OCI-M2 (cell line): ENCODE measurements around the gene ITFG1.
"Not testable (repeated sequence)": the region's sequence is repeated elsewhere in the genome, so short reads cannot be mapped to it uniquely, and the experiment has no call there.

Source experiments
- DNase-seq: peaks from one replicate; lab custom pipeline; 2025; ENCODE audit not compliant: unreplicated experiment; lab: John Stamatoyannopoulos, UW

ITFG1 gene

DNA sequence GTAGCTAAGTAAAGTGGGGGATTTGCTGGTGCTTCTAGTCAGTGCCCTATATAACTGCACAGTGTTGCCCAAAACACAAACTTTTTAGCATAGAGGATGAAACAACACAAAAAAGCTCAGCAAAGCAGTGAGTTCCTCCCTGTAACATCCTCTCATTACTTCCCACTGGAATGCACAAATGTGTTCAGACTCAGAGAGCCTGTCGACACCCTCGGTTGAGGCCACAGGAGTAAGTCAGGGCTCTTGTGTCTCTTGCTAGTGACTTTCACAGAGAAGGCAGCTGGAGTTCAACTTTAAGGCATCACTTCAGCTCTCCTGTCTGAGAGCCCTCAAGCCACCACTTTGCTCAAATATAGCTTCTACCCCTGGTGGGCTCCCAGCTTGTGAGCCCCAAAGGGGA lies 209.9 kb downstream of the ITFG1 start:
- DNase-seq, result no peak

DNA sequence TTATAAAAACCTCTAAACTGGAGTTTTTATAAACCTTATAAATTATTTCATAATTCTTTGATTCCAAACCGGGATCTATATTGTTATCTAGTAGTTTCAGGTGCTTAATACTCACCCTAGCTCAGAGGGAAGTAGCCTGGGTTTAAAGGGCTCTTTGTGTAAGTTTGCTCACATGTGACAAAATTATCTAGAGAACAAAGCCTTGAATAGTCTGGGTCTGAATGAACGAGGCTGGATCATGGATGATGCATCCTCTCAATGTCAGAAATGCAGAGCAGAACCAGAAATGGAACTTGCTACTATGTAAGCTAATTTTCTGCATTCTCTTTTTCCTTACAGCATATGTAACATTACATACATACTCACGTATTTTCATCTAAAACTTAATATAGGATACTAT lies 213.2 kb downstream of the ITFG1 start:
- DNase-seq, result no peak

DNA sequence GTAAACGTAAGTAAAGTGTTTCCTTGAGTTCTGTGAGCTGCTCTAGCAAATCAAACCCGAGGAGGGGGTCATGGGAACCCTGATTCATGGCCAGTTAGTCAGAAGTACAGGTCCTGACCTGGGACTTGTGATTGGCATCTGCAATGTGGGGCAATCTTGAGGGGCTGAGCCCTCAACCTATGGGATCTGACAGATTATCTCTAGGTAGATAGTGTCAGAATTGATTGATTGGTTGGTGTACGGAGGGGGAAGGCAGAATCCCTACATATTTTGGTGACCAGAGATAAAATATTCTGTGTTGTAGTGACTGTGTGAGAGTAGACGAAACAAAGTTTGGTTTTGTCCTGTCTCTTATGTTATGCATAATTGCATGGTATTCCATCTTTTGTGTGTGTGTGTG lies 216.7 kb downstream of the ITFG1 start:
- DNase-seq, result no peak

DNA sequence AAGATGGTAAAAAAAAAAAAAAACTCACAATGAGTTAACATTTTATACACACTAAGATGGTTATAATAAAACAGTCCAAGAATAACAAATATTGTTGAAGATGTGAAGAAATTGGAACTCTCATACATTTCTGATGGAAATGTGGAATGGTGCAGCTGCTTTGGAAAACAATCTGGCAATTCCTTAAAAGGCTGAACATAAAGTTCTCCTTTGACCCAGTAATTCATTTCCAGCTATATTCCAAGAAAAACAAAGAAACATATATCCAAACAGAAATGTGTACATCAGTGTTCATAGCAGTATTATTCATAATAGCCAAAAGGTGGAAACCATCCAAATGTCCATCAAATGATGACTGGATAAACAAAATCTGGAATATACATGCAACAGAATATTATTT lies 219.8 kb downstream of the ITFG1 start:
- no peak for DNase-seq

DNA sequence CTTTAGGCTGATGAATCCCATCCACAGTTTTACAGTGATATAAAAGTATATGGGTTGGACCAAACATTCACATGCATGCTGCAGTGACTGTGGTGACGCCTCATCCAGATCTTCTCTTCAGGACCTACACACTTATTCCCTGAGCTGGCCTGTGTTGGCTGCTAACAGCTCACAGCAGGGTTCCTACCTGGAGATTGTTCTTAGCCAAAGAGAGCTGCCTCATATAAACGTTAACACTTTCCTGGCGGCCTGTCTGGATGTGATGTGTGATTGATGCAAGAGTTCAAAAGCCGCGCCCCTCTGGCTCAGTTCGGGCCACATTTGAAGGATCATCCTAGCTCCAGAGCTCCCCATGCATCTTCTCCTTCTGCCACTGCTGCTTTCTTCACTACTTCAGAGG lies 224.1 kb downstream of the ITFG1 start:
- DNase-seq, result no peak

DNA sequence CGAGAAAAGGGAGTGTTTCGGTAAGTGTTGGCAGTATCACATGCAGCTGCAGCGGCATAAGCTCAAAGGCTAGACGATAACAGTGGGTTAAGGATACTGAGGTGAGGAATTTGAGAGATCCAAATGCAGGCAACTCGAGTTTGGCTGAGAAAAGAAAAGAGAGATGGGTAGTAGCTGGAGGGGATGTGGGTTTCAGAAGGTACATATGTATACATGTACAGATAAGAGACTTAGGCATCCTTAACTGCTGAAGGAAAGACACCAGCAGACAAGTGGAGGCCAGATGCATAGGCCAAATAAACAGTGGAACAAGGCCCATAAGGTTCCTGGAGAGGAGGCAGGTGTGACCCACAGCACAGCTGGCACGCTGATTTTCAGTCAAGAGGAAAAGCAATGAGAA lies 230.6 kb downstream of the ITFG1 start:
- DNase-seq, result no peak

DNA sequence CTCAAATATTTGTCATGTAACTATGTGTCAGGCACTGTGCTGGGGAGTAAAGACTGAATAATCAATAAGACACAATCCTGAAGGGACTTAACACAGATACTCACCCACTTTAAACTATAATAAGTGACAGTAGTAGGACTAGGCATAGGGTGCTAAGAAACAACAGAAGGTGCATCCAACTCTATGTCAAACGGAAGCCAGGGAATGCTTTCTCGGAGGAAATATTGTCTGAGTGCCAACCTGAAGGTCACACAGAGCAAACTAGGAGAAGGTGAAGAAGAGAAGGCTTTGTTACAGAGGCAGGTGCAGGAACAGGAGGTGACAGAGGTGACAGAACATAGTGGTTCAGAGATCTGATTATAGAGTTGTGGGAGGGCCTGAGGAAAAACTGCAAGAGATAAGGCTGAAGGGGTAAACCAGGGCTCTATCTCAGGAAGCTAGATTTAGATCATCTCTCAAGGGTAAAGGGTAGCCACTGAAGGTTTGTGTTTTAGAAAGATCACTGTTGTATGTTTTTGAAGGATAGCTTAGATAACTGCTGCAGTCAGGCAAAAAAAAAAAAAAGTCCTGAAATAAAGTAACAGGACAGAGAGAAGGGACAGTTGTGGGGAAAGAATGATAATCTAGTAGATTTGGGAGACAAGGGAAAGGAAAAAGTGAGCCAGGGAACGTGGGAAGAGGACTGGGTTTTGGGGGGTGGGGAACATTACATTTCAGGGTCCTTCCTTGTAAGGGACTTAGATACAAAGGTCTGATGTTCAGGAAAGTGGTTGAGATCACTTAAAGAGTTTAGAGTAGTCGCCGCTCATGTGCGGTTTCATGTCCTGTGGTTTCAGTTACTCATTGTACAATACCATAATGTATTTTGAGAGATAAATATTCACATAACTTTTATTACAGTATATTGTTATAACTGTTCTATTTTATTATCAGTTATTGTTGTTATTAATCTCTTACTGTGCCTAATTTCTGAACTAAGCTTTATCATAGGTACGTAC lies 231.5 kb downstream of the ITFG1 start:
- DNase-seq, result no peak

DNA sequence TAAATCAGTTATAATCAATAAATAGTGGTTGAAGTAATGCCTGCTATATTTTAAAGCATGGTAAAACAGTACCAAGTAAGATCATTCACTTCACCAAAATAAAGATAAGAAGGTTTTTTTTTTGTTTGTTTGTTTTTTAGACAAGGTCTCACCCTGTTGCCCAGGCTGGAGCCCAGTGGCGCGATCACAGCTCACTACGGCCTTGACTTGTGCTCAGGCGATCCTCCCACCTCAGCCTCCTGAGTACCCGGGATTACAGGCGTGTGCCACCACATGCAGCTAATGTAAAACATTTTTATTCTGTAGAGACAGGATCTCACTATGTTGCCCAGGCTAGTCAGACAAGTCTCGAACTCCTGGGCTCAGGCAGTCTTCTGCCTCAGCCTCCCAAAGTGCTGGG lies 232.6 kb downstream of the ITFG1 start:
- DNase-seq, result no peak

DNA sequence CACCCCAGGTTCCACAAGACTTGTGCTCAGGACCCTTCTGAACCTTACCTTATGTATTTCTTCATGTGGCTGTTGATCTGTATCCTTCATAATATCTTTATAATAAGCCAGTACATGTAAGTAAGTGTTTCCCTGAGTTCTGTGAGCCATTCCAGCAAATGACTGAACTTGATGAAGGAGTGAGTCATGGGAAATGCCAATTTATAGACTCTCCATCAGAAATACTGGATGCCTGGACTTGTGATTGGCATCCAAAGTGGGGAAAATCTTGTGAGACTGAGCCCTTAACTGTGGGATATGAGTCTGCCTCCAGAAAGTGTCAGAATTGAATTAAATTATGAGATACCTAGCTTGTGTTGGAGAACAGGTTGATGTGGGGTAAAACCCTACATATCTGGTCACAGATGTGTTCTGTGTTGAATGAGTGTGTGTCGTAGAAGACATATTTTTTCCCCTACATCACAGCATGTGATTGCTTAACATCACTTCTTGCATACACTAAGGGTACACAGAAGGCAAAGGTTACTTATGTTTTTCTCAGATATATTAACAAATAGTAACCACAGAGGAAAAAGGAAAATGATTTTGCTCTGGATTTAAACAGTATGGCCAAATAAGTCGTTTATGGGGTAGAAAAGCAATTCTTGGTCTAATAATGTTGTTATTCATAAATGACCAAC lies 247.0 kb downstream of the ITFG1 start:
- DNase-seq, result no peak

DNA sequence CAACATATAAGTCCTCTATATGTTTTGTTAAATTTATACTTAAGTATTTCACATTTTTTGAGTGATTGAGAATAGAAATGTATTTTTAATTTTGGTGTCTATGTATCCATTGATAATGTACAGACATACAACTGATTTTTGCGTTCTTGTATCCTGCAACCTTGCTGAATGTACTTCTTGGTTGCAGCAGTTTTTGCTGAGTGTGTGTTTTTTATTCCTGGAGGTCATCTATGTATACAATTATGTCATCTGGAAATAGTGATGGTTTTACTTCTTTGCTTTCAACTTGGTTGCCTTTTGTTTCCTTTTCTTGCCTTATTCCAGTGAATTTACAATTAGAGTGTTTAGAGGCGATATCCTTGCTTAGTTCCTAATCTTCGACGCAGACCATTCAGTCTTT lies 249.6 kb downstream of the ITFG1 start:
- no peak for DNase-seq

DNA sequence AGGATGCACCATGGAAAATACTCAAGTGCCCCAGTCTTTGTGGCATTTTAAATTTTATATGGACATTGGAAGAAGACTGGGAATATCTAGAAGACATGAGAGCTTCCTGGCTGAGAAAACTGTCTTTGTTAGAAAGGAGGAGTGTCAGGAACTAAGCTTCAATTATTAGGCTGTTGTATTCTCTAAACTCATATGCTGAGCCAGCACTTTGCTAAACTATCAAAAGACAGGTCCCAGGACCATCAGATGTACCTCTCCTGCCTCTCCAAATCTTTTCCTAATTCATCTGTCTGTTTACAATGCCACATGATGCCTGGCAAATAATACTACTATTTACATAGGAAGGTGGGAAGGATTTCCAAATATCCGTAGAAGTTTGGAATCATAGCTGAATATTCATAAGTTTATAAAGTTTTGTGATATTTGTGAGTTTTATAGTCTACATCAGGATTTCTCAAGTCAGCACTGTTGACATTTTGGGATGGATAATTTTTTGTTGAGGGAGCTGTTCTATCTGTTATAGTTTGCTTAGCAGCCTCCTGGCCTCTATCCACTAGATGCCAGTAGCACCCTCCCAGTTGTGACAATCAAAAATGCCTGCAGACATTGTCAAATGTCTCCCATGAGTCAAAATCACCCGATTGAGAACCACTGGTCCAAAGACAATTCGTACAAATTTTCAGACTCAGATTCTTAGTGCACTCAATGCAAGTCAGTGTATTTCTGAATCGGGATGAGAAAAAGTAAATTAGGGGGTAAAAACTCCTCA lies 255.9 kb downstream of the ITFG1 start:
- no peak for DNase-seq

DNA sequence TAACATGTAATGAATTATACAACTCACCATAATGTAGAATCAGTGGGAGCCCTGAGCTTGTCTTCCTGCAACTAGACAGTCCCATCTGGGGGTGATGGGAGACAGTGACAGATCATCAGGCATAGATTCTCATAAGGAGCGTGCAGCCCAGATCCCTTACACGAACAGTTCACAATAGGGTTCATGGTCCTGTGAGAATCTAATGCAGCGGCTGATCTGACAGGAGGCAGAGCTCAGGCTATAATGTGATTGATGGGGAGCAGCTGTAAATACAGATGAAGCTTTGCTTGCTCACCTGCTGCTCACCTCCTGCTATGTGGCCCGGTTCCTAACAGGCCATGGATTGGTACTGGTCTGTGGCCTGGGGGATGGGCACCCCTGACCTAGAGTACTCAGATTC lies 257.4 kb downstream of the ITFG1 start:
- DNase-seq, result not testable (repeated sequence)

DNA sequence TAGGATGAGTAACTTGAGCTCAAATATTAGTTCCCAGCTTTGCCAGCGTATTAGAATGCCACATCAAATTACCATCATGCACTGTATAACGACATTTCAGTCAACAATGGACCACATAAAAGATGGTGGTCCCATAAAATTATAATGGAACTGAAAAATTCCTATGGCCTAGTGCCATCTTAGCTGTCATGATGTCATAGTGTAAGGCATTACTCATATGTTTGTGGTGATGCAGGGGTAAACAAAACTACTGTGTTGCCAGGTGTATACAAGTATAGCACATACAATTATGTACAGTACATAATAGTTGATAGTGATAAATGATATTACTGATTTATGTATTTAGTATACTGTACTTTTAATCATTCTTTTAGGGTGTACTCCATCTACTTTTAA lies 262.7 kb downstream of the ITFG1 start:
- no peak for DNase-seq

DNA sequence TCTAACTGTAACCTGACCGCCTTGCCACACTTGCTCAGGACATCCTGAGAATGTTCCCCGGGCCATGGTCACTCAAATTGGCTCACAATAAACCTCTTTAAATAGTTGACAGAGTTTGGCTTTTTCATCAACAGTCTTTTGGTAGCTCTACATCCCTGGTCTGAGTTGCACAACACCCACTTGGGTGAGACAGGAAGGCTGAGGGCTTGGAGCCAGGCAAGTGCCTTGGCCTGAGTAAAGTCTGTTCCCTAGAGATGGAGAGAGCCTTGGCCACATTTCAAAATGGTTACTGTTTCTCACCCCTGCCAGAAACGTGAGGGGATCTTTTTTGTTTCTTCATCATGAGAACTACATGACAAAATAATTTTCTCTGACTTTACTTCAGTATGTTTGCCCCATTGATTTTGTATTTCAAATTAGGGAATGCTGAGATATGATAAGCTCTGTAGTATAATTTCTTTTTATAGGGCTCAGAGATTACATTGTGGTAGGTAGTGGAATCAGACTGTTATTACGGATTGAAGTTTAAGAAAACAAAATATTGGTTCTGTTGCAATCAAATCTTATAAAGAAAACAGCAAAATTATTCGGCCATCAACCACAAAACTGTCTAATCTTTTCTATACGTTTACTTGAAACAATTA lies 263.2 kb downstream of the ITFG1 start:
- DNase-seq, result no peak

DNA sequence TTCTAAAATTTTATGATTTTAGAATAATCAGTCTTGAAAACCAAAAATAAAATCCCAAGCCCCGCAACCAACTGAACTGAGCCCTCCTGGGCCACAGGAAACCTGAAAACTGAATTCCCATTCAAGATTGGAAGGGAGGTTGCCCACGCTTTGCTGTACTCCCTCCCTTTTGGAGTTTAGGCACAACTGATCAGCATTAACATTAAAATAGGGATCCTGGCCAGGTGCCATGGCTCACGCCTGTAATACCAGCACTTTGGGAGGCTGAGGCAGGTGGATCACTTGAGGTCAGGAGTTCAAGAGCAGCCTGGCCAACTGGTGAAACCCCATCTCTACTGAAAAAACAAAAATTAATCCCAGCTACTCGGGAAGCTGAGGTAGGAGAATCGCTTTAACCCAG lies 264.4 kb downstream of the ITFG1 start:
- no peak for DNase-seq

DNA sequence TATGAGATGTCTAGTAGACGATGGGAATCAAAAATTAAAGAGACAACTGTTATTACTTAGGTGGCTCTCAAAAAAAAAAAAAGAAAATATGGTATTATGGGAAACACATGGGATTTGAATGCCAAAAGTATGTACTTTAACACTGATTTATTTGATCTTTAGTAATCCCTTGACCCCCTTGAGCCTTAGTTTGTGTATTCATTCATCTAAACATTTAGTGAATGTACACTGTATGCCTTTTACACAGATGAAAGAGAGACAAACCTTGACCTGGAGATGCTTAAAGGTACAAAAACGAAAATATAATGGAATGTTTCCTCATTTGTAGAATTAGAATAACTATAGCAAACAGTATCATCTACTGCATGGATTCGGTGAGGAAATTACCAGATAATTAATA lies 278.5 kb downstream of the ITFG1 start:
- DNase-seq, result no peak

DNA sequence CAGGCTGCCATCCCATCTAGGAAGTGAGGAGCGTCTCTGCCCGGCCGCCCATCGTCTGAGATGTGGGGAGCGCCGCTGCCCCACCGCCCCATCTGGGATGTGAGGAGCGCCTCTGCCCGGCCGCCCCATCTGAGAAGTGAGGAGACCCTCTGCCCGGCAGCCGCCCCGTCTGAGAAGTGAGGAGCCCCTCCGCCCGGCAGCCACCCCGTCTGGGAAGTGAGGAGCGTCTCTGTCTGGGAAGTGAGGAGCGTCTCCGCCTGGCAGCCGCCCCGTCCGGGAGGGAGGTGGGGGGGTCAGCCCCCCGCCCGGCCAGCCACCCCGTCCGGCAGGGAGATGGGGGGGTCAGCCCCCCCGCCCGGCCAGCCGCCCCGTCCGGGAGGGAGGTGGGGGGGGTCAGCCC lies 279.8 kb downstream of the ITFG1 start:
- not testable (repeated sequence) for DNase-seq

DNA sequence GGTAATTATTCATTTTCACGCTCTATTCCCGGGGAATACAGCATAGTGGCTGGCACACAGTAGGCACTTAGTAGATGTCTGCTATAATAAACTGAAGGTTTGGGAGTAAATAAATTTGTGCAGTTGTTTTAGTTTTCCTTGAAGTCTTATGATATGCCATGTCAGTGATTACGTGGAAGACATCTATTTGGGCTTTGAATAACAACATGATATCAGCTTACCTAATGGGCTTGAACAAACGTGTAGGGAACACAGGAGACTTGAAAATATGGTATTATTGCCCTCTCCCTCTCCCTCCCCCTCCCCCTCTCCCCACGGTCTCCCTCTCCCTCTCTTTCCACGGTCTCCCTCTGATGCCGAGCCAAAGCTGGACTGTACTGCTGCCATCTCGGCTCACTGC lies 280.8 kb downstream of the ITFG1 start:
- no peak for DNase-seq

DNA sequence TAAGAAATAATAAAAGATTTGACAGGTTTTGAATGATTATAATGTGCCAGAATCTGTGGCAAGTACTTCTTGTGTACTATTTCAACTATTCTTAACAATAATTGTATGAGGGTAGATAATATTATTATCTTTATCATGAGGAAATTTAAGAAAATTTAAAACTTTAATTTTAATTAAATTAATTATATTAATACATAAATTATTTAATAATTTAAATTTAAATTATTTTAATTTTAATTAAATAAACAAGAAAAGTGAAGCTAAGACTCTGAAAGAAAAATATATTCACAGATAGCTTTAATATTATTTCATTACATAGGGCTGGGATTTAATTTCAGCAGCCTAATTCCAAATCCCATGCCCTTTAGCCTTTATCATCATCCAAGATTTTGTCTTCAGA lies 285.7 kb downstream of the ITFG1 start:
- DNase-seq, result no peak

DNA sequence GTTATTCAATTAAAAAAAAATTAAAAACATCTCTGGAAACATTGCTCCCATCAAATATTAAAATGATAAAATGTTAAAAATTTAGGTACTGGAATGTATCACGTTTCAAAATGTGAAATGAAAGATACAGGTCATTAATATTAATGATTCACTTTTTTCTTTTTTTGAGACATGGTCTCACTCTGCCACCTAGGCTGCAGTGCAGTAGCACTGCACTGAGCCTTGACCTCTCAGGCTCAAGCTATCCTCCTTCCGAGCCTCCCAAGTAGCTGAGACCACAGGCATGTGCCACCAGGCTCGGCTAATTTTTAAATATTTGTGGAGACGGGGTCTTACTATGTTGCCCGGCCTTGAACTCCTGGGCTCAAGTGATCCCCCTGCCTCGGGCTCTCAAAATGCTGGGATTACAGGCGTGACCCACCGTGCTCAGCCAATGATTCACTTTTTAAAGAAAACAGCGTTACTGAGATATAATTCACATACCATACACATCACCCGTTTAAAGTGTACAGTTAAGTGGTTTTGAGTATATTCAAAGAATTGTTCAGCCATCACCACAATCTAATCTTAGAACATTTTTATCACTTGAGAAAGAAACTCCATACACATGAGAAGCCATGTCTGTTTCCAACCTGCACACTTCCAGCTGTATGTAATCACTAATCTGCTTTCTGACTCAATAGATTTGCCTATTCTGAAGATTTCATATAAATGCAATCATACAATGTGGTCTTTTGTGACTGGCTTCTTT lies 298.0 kb downstream of the ITFG1 start:
- no peak for DNase-seq
